ENCODE measurements around the gene SPDYA.

The SPDYA gene

DNA sequence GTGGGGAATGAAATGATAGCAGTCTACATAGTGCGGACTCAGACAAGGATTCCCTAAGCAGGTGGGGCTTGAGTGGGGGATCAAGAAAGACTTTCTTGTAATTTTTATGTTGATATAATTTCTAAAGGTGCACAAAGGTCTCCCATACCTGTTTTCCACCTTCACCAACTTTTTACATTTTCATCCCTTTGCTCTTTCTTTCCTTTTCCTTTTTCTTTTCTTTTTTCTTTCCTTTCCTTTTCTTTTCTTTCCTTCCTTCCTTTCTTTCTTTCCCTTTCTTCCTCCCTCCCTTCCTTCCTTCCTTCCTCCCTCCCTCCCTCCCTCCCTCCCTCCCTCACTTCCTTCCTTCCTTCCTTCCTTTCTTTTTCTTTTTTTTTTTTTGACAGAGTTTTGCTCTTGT lies 69.6 kb downstream of the SPDYA start:
- Histone ChIP-seq H3K9ac (ENCODE audit: low read length) (no peak overlapping the region), H3K9me3 (ENCODE audit: low read length) (no peaks in the 10 kb centered on the region), H3K4me3 (ENCODE audit: low read depth, low read length, poor library complexity, severe bottlenecking) (no peak overlapping the region), H3K27ac (ENCODE audit: low read depth, low read length, poor library complexity, severe bottlenecking) (no peak overlapping the region), H2AFZ (ENCODE audit: low read length) (no peak overlapping the region), H3K36me3 (ENCODE audit: insufficient read depth, low read length) (no peaks in the 10 kb centered on the region), H4K20me1 (ENCODE audit: insufficient read depth, low read length) (no peaks in the 10 kb centered on the region), H3K9me2 (ENCODE audit: low read depth, low read length) (no peaks in the 10 kb centered on the region), H3K4me1 (ENCODE audit: insufficient read depth, low read length, severe bottlenecking) (no peaks in the 10 kb centered on the region), H3F3A (ENCODE audit: insufficient read depth, low read length) (no peaks in the 10 kb centered on the region), H3K4me2 (ENCODE audit: low read length) (no peak overlapping the region), H3K27me3 (ENCODE audit: insufficient read depth, low read length) (0 out of 2 replicates have a peak, but pooled peaks cover 3% of the 10 kb centered on the region), H3K79me2 (ENCODE audit: insufficient read depth, low read length) (no peaks in the 10 kb centered on the region)
- TF ChIP-seq EZH2 (IDR thresholded peaks at IDR 0.05; ENCODE audit: borderline replicate concordance, low read length): no peak
- TF ChIP-seq, protein P1, sequence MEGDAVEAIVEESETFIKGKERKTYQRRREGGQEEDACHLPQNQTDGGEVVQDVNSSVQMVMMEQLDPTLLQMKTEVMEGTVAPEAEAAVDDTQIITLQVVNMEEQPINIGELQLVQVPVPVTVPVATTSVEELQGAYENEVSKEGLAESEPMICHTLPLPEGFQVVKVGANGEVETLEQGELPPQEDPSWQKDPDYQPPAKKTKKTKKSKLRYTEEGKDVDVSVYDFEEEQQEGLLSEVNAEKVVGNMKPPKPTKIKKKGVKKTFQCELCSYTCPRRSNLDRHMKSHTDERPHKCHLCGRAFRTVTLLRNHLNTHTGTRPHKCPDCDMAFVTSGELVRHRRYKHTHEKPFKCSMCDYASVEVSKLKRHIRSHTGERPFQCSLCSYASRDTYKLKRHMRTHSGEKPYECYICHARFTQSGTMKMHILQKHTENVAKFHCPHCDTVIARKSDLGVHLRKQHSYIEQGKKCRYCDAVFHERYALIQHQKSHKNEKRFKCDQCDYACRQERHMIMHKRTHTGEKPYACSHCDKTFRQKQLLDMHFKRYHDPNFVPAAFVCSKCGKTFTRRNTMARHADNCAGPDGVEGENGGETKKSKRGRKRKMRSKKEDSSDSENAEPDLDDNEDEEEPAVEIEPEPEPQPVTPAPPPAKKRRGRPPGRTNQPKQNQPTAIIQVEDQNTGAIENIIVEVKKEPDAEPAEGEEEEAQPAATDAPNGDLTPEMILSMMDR (IDR thresholded peaks at IDR 0.05; ENCODE audit: low read length): no peak

DNA sequence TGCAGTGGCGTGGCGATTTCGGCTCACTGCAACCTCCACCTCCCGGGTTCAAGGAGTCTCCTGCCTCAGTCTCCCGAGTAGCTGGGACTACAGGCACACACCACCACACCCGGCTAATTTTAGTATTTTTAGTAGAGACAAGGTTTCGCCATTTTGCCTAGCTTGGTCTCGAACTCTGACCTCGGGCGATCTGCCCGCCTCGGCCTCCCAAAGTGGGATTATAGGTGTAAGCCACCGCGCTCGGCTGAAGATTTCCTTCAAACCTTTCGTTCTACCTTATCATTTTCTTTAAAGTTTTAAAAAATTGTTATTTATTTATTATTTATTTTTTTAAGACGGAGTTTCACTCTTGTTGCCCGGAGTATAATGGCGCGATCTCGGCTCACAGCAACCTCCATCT lies 82.9 kb downstream of the SPDYA start:
- Histone ChIP-seq H3K9me2 (ENCODE audit: low read depth, low read length) (no peaks in the 10 kb centered on the region), H3K4me3 (ENCODE audit: low read depth, low read length, poor library complexity, severe bottlenecking) (no peak overlapping the region), H3K4me2 (ENCODE audit: low read length) (no peak overlapping the region), H3K4me1 (ENCODE audit: insufficient read depth, low read length, severe bottlenecking) (peaks cover 28% of the 10 kb centered on the region), H3K79me2 (ENCODE audit: insufficient read depth, low read length) (peaks cover 40% of the 10 kb centered on the region), H4K20me1 (ENCODE audit: insufficient read depth, low read length) (peaks cover 10% of the 10 kb centered on the region), H3K36me3 (ENCODE audit: insufficient read depth, low read length) (peaks cover 22% of the 10 kb centered on the region; the same call in 1 of the 2 replicates), H3K27me3 (ENCODE audit: insufficient read depth, low read length) (no peaks in the 10 kb centered on the region), H3K27ac (ENCODE audit: low read depth, low read length, poor library complexity, severe bottlenecking) (no peak overlapping the region), H3K9ac (ENCODE audit: low read length) (no peak overlapping the region), H3K9me3 (ENCODE audit: low read length) (no peaks in the 10 kb centered on the region), H2AFZ (ENCODE audit: low read length) (no peak overlapping the region), H3F3A (ENCODE audit: insufficient read depth, low read length) (peaks cover 5% of the 10 kb centered on the region; the same call in 1 of the 2 replicates)
- TF ChIP-seq EZH2 (IDR thresholded peaks at IDR 0.05; ENCODE audit: borderline replicate concordance, low read length): no peak
- TF ChIP-seq, protein P1 (IDR thresholded peaks at IDR 0.05; ENCODE audit: low read length): no peak

DNA sequence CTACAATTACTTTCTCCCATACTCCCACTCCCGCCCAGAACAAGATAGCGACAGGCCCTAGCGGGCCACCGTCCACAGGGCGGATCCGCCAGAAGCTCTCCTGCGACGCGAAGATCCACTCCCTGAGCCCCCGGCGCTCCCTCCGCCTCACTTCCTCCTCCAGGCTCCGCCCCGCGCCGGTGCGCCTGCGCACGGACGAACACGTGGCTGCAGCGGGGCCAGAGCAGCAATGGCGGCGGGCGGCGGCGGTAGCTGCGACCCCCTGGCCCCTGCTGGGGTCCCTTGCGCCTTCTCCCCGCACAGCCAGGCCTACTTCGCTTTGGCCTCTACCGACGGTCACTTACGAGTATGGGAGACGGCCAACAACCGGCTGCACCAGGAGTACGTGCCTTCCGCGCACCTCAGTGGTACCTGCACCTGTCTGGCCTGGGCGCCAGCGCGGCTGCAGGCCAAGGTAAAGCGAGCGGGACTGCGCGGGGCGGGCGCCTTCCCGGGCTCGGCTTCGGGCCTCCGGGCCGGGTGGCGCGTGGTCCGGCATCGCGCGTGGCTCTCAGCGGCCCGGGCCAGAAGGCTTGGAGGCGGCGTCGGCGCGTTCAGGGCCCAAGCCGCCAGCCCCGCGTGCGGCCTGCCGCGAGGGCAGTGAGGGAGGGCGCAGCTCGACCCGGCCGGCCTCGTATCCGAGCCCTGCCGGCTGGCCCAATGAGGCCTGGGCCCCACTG lies 84.0 kb downstream of the SPDYA start, which contains the start of gene WDR43:
TSS of gene WDR43 (plus strand) at position 198 of the 719 bp plus-strand sequence. CDS start at position 230, 32 bp downstream.
- Histone ChIP-seq H3F3A (ENCODE audit: insufficient read depth, low read length) (peaks cover 5% of the 10 kb centered on the region; the same call in 1 of the 2 replicates), H2AFZ (ENCODE audit: low read length) (no peak within 1 kb of the TSS), H3K4me3 (ENCODE audit: low read depth, low read length, poor library complexity, severe bottlenecking) (peak within 1 kb of the TSS; percentile 86), H3K27ac (ENCODE audit: low read depth, low read length, poor library complexity, severe bottlenecking) (peak within 1 kb of the TSS; percentile 65), H3K4me2 (ENCODE audit: low read length) (peak within 1 kb of the TSS; percentile 76), H3K9me3 (ENCODE audit: low read length) (no peaks in the 10 kb centered on the region), H3K79me2 (ENCODE audit: insufficient read depth, low read length) (peaks cover 51% of the 10 kb centered on the region), H4K20me1 (ENCODE audit: insufficient read depth, low read length) (peaks cover 13% of the 10 kb centered on the region), H3K27me3 (ENCODE audit: insufficient read depth, low read length) (no peaks in the 10 kb centered on the region), H3K9me2 (ENCODE audit: low read depth, low read length) (no peaks in the 10 kb centered on the region), H3K9ac (ENCODE audit: low read length) (peak within 1 kb of the TSS; percentile 100), H3K4me1 (ENCODE audit: insufficient read depth, low read length, severe bottlenecking) (peaks cover 40% of the 10 kb centered on the region), H3K36me3 (ENCODE audit: insufficient read depth, low read length) (peaks cover 22% of the 10 kb centered on the region; the same call in 1 of the 2 replicates)
- TF ChIP-seq EZH2 (IDR thresholded peaks at IDR 0.05; ENCODE audit: borderline replicate concordance, low read length): no peak
- TF ChIP-seq, protein P1 (IDR thresholded peaks at IDR 0.05; ENCODE audit: low read length): no peak
